ENCODE results near the gene SYT17.

Gene SYT17

GRCh38 chr16:19288872-19289799, 121.1 kb downstream of the SYT17 start:
- Histone ChIP-seq H3K4me3 (ENCODE audit: low read length) (no peak overlapping the region), H3K27me3 (replicated peaks; ENCODE audit: control insufficient read depth, insufficient read depth, low read length) (peaks cover 25% of the 10 kb centered on the region), H3K36me3 (ENCODE audit: control insufficient read depth, insufficient read depth, low read length, severe bottlenecking) (no peaks in the 10 kb centered on the region), H3K9ac (ENCODE audit: low read length) (no peak overlapping the region), H3K9me3 (ENCODE audit: control insufficient read depth, low read length) (peaks cover 4% of the 10 kb centered on the region), H3K4me1 (ENCODE audit: control insufficient read depth, insufficient read depth, low read length) (no peaks in the 10 kb centered on the region)
- DNase-seq (ENCODE audit: low read depth) = no peak

GRCh38 chr16:19289811-19290485, 121.9 kb downstream of the SYT17 start:
- Histone ChIP-seq H3K4me3 (ENCODE audit: low read length) (no peak overlapping the region), H3K4me1 (ENCODE audit: control insufficient read depth, insufficient read depth, low read length) (no peaks in the 10 kb centered on the region)

GRCh38 chr16:19290860-19291259, 122.8 kb downstream of the SYT17 start:
- Histone ChIP-seq H3K27me3 (replicated peaks; ENCODE audit: control insufficient read depth, insufficient read depth, low read length) (peaks cover 38% of the 10 kb centered on the region), H3K4me1 (ENCODE audit: control insufficient read depth, insufficient read depth, low read length) (no peaks in the 10 kb centered on the region)
- DNase-seq (ENCODE audit: low read depth) = no peak

More at GRCh38 chr16:19289811-19290485, 121.9 kb downstream of the SYT17 start:
- Histone ChIP-seq H3K36me3 (ENCODE audit: control insufficient read depth, insufficient read depth, low read length, severe bottlenecking) (no peaks in the 10 kb centered on the region), H3K9ac (ENCODE audit: low read length) (no peak overlapping the region), H3K9me3 (ENCODE audit: control insufficient read depth, low read length) (peaks cover 4% of the 10 kb centered on the region), H3K27me3 (replicated peaks; ENCODE audit: control insufficient read depth, insufficient read depth, low read length) (peaks cover 32% of the 10 kb centered on the region)
- DNase-seq (ENCODE audit: low read depth) = no peak

DNA sequence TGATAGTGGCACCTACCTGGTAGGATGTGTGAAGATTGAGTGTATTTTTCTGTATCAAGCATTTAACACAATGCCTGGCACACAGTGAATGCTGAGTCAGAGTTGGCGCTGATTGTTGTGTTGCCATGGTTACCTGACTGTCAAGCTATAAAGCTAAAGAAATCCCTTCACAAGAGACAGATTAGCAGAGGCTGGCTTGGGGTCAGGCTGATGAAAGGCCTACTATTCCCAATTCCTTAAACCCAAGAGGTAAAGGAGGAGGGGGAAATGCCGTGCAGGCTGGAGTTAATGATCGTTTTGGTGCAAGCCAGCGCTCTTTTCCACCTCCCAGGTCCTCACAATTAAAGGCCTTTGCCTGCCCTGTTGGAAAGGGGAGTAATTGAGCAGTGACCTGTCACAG, 123.4 kb downstream of the SYT17 start:
- Histone ChIP-seq H3K36me3 (ENCODE audit: control insufficient read depth, insufficient read depth, low read length, severe bottlenecking) (no peaks in the 10 kb centered on the region), H3K4me3 (ENCODE audit: low read length) (no peak overlapping the region), H3K9me3 (ENCODE audit: control insufficient read depth, low read length) (peaks cover 4% of the 10 kb centered on the region), H3K27me3 (replicated peaks; ENCODE audit: control insufficient read depth, insufficient read depth, low read length) (peaks cover 38% of the 10 kb centered on the region), H3K4me1 (ENCODE audit: control insufficient read depth, insufficient read depth, low read length) (no peaks in the 10 kb centered on the region), H3K9ac (ENCODE audit: low read length) (no peak overlapping the region)
- DNase-seq (ENCODE audit: low read depth) = no peak

More at GRCh38 chr16:19290860-19291259, 122.8 kb downstream of the SYT17 start:
- H3K4me3 ChIP-seq (ENCODE audit: low read length) = no peak overlapping the region
- H3K36me3 ChIP-seq (ENCODE audit: control insufficient read depth, insufficient read depth, low read length, severe bottlenecking) = no peaks in the 10 kb centered on the region
- no peak overlapping the region for H3K9ac ChIP-seq (ENCODE audit: low read length)
- H3K9me3 ChIP-seq (ENCODE audit: control insufficient read depth, low read length) = peaks cover 4% of the 10 kb centered on the region

DNA sequence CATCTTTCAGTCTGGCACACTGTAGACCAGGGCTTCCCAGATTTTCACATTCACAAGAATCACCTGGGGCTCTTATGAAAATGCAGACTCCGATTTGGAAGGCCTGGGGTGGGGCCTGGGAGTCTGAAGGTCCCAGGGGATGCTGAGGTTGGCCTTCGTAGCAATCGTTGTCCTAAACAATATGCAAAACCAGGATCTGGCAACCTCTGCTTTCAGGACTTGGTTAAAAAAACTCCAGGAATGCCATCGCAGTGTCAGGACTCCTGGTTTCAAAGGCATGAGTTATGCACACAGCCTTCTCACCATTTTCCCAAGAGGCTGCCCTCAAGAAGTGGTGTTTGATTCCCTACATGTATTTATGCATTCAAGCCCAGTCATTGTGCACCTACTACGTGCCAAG, 124.1 kb downstream of the SYT17 start:
- peaks cover 38% of the 10 kb centered on the region for H3K27me3 ChIP-seq (replicated peaks; ENCODE audit: control insufficient read depth, insufficient read depth, low read length)
- peaks cover 4% of the 10 kb centered on the region for H3K9me3 ChIP-seq (ENCODE audit: control insufficient read depth, low read length)
- no peaks in the 10 kb centered on the region for H3K36me3 ChIP-seq (ENCODE audit: control insufficient read depth, insufficient read depth, low read length, severe bottlenecking)
- H3K4me3 ChIP-seq (ENCODE audit: low read length) = no peak overlapping the region
- no peak for DNase-seq (ENCODE audit: low read depth)
- no peaks in the 10 kb centered on the region for H3K4me1 ChIP-seq (ENCODE audit: control insufficient read depth, insufficient read depth, low read length)
- H3K9ac ChIP-seq (ENCODE audit: low read length) = no peak overlapping the region

DNA sequence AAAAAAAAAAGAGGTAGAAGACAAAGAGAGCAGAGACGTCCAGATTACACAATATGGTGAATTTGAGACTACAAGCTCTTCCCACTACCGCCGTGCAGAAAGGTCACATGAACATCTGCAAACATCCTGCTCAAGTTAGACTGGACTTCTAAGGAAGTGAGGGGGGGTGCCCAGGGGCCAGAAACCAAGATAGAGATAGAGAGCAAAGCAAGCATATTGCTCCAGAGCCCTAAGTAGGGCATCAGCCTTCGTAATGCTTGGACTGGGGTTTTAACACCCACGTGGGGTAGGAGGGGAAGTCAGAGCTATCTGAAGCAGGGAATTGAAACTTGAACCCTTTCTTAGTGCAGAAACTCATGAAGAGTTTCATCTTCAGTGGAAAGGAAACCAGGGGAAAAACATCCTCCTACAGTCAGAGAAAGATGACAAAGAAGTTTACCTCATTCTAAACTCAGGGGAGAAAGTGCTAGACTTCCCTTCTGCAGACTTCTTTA, 126.2 kb downstream of the SYT17 start:
- Histone ChIP-seq H3K4me3 (ENCODE audit: low read length) (no peak overlapping the region), H3K27me3 (replicated peaks; ENCODE audit: control insufficient read depth, insufficient read depth, low read length) (peaks cover 28% of the 10 kb centered on the region), H3K4me1 (ENCODE audit: control insufficient read depth, insufficient read depth, low read length) (no peaks in the 10 kb centered on the region), H3K36me3 (ENCODE audit: control insufficient read depth, insufficient read depth, low read length, severe bottlenecking) (no peaks in the 10 kb centered on the region), H3K9me3 (ENCODE audit: control insufficient read depth, low read length) (no peaks in the 10 kb centered on the region), H3K9ac (ENCODE audit: low read length) (no peak overlapping the region)
- DNase-seq (ENCODE audit: low read depth) = no peak

DNA sequence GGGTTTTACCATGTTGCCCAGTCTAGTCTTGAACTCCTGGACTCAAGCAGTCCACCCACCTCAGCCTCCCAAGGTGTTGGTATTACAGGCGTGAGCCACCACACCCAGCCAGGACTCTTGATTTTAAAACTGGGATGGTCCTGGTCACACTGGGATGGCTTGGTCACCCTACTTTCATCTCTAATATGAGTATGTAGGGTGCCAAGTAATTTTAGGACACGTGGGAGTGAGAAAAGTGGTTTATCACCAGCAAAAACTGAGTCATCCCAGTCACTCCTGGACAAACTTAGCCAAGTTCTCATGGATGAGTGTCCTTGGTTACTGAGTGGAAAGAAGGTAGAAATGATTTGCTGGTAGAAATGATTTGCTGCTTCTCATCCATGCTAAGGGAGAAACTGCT, 127.4 kb downstream of the SYT17 start:
- no peak for DNase-seq (ENCODE audit: low read depth)
- H3K9me3 ChIP-seq (ENCODE audit: control insufficient read depth, low read length) = no peaks in the 10 kb centered on the region
- H3K4me3 ChIP-seq (ENCODE audit: low read length) = no peak overlapping the region
- H3K27me3 ChIP-seq (replicated peaks; ENCODE audit: control insufficient read depth, insufficient read depth, low read length) = peaks cover 32% of the 10 kb centered on the region
- H3K9ac ChIP-seq (ENCODE audit: low read length) = no peak overlapping the region
- no peaks in the 10 kb centered on the region for H3K36me3 ChIP-seq (ENCODE audit: control insufficient read depth, insufficient read depth, low read length, severe bottlenecking)
- no peaks in the 10 kb centered on the region for H3K4me1 ChIP-seq (ENCODE audit: control insufficient read depth, insufficient read depth, low read length)

GRCh38 chr16:19297454-19297853, 129.4 kb downstream of the SYT17 start:
- H3K27me3 ChIP-seq (replicated peaks; ENCODE audit: control insufficient read depth, insufficient read depth, low read length) = peaks cover 30% of the 10 kb centered on the region
- H3K36me3 ChIP-seq (ENCODE audit: control insufficient read depth, insufficient read depth, low read length, severe bottlenecking) = no peaks in the 10 kb centered on the region
- no peaks in the 10 kb centered on the region for H3K9me3 ChIP-seq (ENCODE audit: control insufficient read depth, low read length)
- H3K4me1 ChIP-seq (ENCODE audit: control insufficient read depth, insufficient read depth, low read length) = no peaks in the 10 kb centered on the region
- DNase-seq (ENCODE audit: low read depth) = no peak
- H3K9ac ChIP-seq (ENCODE audit: low read length) = no peak overlapping the region
- no peak overlapping the region for H3K4me3 ChIP-seq (ENCODE audit: low read length)

DNA sequence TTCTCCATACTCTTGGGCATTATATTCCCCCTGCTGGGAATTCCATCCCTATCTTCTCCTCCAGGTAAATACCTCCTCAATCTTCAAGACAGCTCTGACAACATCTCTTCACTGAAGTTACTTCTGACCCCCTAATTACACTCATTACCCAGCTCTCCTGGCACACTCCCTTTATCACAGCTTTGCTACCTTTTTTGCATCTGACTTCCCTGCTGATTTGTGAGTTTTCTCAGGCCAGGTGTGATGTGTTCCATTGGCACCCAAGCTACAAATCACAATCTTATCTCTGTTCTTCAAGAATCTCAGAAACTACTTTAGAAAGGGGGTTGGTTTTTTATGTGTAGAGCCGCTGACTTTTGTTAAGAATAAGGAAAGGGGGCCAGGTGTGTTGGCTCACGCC, 131.5 kb downstream of the SYT17 start:
- no peak overlapping the region for H3K9ac ChIP-seq (ENCODE audit: low read length)
- H3K9me3 ChIP-seq (ENCODE audit: control insufficient read depth, low read length) = no peaks in the 10 kb centered on the region
- no peaks in the 10 kb centered on the region for H3K4me1 ChIP-seq (ENCODE audit: control insufficient read depth, insufficient read depth, low read length)
- no peaks in the 10 kb centered on the region for H3K36me3 ChIP-seq (ENCODE audit: control insufficient read depth, insufficient read depth, low read length, severe bottlenecking)
- peaks cover 20% of the 10 kb centered on the region for H3K27me3 ChIP-seq (replicated peaks; ENCODE audit: control insufficient read depth, insufficient read depth, low read length)
- no peak for DNase-seq (ENCODE audit: low read depth)
- H3K4me3 ChIP-seq (ENCODE audit: low read length) = no peak overlapping the region

DNA sequence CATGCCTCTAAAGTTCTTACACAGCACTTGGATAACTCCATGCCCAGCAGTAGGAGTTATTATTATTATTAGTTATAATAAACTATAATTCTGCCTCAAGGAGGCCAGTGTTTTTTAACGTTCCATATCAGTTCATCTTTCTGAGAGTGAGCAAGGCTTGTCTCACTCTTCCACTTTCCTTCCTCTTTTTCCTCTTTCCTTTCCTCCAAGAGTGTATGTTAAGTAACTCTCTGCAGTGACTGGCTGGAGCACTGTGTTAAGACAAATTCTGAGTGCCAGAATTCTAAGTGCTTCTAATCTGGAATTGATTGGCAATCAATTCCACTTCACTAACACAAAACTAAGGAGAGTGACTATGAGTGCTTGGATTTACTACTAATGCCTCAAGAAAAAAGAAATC, 133.9 kb downstream of the SYT17 start:
- H3K9me3 ChIP-seq (ENCODE audit: control insufficient read depth, low read length) = no peaks in the 10 kb centered on the region
- no peak for DNase-seq (ENCODE audit: low read depth)
- peaks cover 12% of the 10 kb centered on the region for H3K27me3 ChIP-seq (replicated peaks; ENCODE audit: control insufficient read depth, insufficient read depth, low read length)
- no peak overlapping the region for H3K4me3 ChIP-seq (ENCODE audit: low read length)
- H3K4me1 ChIP-seq (ENCODE audit: control insufficient read depth, insufficient read depth, low read length) = no peaks in the 10 kb centered on the region
- no peaks in the 10 kb centered on the region for H3K36me3 ChIP-seq (ENCODE audit: control insufficient read depth, insufficient read depth, low read length, severe bottlenecking)
- no peak overlapping the region for H3K9ac ChIP-seq (ENCODE audit: low read length)

DNA sequence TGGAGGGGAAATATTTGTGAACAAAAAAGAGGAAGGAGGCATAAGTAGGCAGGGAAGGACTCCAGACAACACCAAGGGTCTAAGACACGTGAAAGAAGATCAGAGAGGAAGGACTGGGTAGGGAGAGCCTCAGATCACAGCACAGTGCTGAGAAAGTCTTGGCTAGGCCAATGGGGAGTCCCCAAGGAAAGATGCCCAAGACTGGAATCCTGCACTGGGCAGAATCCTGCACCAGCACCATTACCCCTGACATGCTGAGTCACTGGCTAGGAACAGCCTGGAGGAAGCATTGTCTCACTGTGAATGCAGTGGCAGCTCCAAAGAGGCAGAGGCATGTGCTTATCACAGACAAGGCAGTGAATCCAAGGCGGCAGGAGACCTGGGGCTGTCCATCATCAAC, 136.7 kb downstream of the SYT17 start:
- H3K36me3 ChIP-seq (ENCODE audit: control insufficient read depth, insufficient read depth, low read length, severe bottlenecking) = no peaks in the 10 kb centered on the region
- no peak for DNase-seq (ENCODE audit: low read depth)
- no peaks in the 10 kb centered on the region for H3K4me1 ChIP-seq (ENCODE audit: control insufficient read depth, insufficient read depth, low read length)
- H3K4me3 ChIP-seq (ENCODE audit: low read length) = no peak overlapping the region
- no peaks in the 10 kb centered on the region for H3K9me3 ChIP-seq (ENCODE audit: control insufficient read depth, low read length)
- peaks cover 11% of the 10 kb centered on the region for H3K27me3 ChIP-seq (replicated peaks; ENCODE audit: control insufficient read depth, insufficient read depth, low read length)
- no peak overlapping the region for H3K9ac ChIP-seq (ENCODE audit: low read length)
